GM19238 (cell line): ENCODE measurements around the gene ANKRD65.
"Not testable (repeated sequence)": the region's sequence is repeated elsewhere in the genome, so short reads cannot be mapped to it uniquely, and the experiment has no call there.

Experiments used
- DNase-seq: peaks from one replicate; pipeline ENCODE4 v3.0.0; 2011; ENCODE audit warnings: low spot score; ENCODE audit not compliant: insufficient read length

ANKRD65 gene

DNA sequence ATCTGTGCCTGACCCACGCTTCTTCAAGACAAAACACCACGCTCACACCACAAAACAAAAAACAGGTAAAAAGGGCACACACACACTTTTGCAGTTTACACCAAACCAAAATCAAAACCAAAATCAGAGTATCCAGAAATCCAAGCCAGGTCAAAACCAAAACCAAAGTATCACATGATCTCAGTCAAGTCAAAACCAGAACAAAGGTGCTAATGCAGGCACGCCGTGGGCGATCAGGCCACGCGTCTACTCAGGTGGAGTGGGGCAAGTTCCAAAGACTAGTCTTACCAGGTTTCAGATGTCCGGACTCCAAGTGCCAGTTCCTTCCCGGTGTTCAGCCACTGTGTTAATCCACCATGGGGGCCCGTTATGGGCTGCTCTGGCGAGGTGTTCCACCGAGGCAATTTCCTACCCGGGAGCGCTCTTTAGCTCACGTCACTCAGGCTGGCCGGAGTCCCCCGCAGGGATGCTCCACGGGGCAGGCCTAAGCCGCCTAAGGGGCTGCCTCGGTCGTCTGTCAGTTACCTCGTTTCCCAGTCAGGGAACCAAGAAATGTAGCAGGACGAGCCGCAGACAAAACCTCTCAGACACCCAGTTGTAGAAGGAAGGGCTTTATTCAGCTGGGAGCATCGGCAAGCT is 3.1 kb downstream of the ANKRD65 start:
- not testable (repeated sequence) for DNase-seq

GRCh38 chr1:1417396-1417795 is 3.7 kb downstream of the ANKRD65 start:
- not testable (repeated sequence) for DNase-seq

DNA sequence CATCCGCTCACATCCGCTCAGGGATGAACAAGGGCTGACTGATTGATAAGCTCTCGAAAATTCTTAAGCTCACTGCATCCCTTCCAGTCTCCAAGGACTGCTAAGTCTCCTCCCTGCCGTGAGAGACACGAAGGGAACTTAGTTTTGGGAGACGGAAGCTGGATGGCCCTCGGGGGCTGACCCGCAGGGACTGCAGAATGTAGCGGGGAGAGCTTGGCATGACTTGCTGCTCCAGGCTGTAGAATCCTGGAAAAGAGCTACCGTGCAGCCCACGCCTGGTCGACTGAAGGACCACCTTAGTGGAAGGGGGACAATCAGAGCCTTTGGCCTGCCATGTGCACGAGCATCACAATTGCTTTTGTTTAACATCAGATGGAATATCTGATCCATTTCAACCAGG is 5.3 kb downstream of the ANKRD65 start:
- no peak for DNase-seq

DNA sequence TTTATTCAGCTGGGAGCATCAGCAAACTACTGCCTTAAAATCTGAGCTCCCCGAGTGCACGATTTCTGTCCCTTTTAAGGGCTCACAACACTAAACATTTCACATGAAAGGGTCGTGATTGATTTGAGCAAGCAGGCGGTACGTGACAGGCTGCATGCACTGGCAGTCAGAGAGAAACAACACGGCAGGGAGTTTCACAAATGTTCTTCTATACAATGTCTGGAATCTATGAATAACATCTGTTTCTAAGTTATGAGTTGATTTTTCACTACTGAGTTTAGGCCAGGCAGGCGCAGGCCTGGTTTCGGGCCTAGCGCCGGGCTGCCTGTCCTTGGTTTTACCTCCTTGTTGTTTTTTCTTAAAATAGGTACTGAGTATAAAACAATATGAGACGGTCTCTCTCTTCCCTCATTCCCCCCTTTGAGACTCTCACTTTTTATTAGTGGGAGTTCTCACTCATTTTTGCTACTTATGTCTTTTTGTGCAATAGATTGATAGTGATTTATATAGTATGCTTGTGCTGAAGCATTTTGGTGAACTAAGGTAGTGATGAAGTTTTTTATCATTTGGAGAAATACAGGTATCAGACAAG is 8.7 kb downstream of the ANKRD65 start:
- not testable (repeated sequence) for DNase-seq

GRCh38 chr1:1411626-1412025 is 9.4 kb downstream of the ANKRD65 start:
- DNase-seq: no peak

DNA sequence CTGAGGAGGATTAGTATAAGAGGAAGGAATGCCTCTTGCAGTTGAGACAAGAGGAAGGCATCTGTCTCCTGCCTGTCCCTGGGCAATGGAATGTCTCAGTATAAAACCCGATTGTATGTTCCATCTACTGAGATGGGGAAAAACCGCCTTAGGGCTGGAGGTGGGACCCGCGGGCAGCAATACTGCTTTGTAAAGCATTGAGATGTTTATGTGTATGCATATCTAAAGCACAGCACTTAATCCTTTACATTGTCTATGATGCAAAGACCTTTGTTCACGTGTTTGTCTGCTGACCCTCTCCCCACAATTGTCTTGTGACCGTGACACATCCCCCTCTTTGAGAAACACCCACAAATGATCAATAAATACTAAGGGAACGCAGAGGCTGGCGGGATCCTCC is 10.8 kb downstream of the ANKRD65 start:
- DNase-seq: not testable (repeated sequence)

- no peak for DNase-seq
Observed at GRCh38 chr1:1407636-1408318, 13.3 kb downstream of the ANKRD65 start.

DNA sequence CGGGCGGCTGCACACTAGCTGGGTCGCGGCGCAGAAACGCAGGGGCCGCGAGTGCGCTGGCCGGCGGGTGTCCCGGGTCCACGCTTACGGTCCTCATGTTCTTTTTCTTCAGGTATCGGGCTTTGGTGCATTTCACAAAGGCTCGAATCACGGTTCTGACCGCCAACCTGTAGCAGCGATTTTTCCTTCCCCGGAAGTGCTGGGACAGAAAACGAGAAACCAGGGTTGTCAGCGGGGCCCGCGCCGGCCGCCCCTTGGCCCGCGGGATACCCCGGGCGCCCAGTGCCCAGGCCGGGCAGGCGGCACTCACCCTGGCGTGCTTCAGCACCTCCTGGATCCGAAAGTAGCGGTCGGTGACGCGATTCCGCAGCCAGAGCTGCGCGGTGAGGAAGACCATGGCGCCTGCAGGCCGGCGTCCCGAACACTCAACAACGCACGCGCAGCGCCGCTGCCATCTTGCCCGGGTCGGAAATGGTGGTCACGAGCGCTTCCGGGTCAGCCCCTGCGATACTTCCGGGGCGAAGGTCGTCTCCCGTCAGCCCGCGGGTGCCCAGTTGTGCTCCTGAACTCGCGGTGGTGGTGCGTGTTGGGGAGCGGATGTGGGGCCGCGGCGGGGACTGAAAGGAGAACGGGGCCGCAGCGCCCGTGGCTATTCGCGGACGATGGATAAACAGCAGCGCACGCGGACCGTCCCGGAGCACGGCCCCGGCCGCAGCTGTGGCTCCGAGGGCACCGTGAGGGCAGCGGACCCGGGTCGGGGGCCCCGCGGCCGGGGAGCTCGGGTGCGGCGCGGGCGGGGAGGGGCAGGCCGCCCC is 14.0 kb downstream of the ANKRD65 start, which contains the start of gene MRPL20:
Gene MRPL20, minus strand, starts transcription at position 473 of the 815 bp plus-strand sequence. Its CDS starts 76 bp downstream, at position 397.
- DNase-seq: peak; percentile 99

DNA sequence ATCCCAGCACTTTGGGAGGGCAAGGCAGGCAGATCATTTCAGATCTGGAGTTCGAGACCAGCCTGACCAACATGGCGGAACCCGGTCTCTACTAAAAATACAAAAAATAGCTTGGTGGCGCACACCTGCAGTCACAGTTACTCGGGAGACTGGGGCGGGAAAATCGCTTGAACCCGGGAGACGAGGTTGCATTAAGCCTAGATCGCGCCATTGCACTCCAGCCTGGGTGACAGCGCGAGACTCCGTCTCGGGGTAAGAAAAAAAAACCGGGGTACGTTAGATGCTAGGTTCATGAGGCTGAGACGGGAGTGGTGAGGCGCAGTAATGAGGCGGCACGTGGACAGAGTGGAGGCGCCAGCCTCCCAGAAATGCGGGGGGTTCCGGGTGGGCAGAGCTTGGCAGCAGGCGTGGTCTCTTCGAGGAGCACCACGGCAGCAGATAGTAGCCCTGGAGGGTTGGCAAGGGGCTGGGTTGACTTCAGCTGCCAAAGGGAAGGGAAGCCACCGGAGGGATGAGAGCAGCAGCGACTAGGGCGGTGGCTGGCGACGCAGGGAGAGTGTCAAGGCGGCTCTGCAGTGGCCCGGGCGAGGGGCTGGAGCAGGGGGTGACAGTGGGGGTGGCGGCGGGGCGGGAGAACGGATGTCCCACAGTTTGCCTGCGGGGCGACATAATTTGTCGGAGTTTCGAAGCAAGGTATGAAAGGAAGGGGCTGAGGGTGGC is 14.8 kb downstream of the ANKRD65 start:
- no peak for DNase-seq

DNA sequence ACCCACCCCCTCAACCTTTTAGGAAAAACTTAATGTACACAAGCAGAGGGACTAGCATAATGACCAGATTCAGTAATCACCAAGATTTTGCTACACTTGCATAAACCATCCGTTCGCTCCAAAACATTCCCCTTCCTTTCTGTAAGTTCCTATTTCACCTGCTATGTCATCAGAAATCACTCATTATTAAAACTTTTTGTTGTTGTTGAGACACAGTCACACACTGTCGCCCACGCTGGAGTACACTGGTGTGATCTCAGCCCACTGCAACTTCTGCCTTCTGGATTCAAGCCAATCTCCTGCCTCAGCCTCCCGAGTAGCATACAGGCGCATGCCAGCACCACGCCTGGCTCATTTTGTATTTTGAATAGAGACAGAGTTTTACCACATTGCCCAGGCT is 17.4 kb downstream of the ANKRD65 start:
- DNase-seq: no peak

DNA sequence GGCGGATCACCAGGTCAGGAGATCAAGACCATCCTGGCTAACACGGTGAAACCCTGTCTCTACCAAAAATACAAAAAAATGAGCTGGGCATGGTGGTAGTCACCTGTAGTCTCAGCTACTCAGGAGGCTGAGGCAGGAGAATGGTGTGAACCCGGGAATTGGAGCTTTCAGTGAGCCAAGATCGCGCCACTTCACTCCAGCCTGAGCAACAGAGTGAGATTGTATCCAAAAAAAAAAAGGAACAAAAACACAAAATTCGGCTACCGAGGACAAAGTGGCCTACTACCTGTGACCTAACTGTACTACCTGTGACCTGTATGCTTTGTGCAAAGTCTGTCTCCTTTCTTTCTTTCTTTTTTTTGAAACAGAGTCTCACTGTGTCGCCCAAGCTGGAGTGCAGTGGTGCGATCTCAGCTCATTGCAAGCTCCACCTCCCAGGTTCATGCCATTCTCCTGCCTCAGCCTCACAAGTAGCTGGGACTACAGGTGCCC is 18.1 kb downstream of the ANKRD65 start:
- DNase-seq: not testable (repeated sequence)

DNA sequence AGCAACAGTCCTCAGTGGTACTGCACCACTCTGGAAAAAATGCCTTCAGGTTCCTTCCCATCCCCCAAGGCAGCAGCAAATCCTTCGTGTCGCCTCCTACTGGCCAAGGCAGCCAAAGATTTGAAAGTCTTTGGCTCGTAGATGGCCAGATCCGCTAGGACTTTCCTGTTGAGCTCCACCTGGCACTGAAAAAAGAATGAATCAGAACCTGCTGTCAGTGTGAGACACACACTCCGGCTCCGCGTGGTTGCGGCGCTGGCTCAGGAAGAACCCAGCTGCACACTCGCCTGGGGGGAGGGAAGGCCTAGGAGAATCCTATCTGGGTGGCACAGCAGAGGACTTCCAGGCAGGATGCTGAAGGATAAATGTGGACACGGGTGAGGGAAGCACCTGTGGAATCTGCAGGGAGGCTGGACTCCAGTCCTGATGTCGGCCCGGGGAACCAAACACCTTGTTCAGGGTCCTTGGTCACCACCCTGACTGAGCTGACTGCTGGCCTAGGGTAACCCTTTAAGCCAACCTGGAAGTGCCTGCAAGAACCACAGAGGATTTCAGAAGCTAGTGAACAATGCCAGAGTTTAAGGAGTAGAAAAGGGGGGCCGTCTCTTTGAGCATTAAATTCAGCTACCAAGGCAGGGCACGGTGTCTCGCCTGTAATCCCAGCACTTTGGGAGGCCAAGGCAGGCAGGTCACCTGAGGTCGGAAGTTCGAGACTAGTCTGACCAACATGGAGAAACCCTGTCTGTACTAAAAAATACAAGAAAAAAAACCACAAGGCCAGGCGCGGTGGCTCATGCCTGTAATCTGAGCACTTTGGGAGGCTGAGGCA is 18.8 kb downstream of the ANKRD65 start:
- DNase-seq: no peak

DNA sequence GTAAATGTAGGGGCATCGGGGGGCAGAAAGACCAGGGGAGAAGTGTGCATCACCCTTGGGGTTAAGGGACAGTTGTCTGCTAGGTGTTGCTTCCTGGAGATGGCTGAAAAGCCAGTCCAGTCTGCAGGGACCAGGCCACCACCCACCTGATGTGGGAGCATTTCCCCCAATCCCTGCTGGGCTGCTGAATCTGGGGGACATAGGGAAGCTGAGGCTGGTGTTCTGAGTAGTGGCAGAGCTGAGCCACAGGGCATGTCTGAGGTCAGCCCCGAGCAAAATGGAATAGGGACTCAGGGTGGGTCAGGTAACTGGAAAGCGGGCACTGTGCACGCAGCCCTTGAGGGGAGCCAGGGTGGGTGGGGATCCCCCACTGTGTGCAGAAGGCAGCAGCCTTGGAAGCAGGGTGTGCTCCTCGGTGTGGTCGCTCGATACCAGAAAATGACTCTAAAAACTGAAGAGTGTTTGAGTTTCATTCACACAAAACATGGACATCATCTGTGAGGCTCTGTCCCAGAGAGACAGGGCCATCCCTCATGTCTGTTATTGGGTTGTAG is 19.5 kb downstream of the ANKRD65 start:
- no peak for DNase-seq

GRCh38 chr1:1400576-1401456 is 20.3 kb downstream of the ANKRD65 start:
- no peak for DNase-seq

GRCh38 chr1:1399872-1400575 is 21.1 kb downstream of the ANKRD65 start:
- no peak for DNase-seq

DNA sequence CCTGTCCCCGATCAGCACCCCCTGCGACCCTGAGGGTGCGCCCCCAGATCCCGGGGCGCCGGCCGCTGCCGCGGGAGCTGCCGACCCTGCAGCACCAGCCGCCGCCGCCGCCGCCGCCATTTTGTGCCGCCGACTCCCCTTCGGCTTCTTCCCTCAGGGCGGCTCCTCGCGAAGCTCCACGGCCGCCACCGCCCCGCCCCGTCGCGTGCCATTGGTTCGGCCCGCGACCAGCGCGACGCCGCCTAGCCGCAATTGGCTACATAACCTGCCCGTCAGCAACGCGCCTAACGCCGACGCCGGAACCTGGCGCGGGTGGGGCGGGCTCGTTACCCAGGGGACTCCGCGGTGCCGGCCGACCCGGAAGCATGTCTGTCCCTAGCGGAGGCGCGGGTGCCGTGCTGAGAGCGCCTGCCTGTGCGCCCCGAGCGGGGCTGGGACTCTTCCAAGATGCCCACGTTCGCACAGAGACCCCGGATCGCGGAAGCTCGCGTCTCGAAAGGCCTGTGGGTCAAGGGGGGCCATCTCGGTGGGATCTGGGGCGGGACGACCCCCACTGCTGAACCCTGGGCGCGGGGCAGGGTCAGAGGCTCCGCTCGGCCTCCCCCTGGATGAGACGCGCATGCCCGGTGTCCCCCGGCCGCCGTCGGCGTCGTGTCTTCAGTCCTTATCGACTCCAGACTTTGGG is 21.7 kb downstream of the ANKRD65 start, which contains the start of gene CCNL2:
Gene CCNL2, minus strand, starts transcription at position 149 of the 685 bp plus-strand sequence. Its CDS starts 29 bp downstream, at position 120.
- DNase-seq: peak; percentile 98

DNA sequence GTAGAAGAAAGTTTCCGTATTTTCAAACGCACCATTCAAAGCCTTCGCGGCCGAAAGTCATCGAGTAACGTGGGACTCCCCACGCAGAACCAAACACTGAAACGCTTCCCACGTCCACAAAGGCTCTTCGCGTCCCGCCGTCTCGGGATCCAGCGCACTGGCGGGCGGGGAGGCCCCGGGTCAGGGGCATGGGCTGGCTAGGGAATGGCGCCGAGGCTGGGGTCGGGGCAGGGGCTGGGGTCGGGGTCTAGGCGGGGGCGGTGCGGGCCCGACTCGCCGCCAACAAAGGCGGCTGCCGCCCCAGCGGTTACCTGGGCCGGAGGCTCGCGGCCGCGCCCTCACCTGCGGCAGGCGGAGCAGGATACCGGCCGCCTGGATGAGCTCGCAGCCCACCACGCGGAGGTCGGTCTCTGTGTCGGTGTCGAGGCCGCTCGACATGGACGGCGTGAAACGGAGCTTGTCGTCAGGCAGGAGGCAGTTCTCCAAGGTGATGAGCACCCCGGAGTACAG is 22.3 kb downstream of the ANKRD65 start:
- DNase-seq: no peak
